Ascending aorta (tissue), 2 donors: ENCODE data around the gene LCOR. TPM values are rescaled to one million over a fixed set of nuclear protein-coding genes. Genes with fewer than 3 reads are reported as not detected.
A peak's percentile ranks its signal among the peaks of the same experiment; 100 is the strongest.

Source experiments
- DNase-seq, 2 donors: peaks; one replicate each; pipeline ENCODE4 v3.0.0-alpha.2; 2019; ENCODE audit warnings: low spot score in 2 of 2
- H3K27ac ChIP-seq, 2 donors: fragments of 200-600 bp; sonication (generic); one replicate each; pipeline ENCODE4 v1.5.1; 2016 to 2017; ENCODE audit warnings: mild to moderate bottlenecking in 1 of 2
- H3K27me3 ChIP-seq: fragments of 200-600 bp; sonication (generic); one replicate; pipeline ENCODE4 v1.5.1; 2017
- H3K36me3 ChIP-seq, 2 donors: fragments of 200-600 bp; sonication (generic); one replicate each; pipeline ENCODE4 v1.5.1; 2016
- H3K4me1 ChIP-seq, 2 donors: fragments of 200-600 bp; sonication (generic); one replicate each; pipeline ENCODE4 v1.5.1; 2016 to 2017; ENCODE audit warnings: mild to moderate bottlenecking in 1 of 2
- H3K4me3 ChIP-seq, 2 donors: fragments of 200-600 bp; sonication (generic); one replicate each; pipeline ENCODE4 v1.5.1; 2016 to 2017; ENCODE audit warnings: mild to moderate bottlenecking in 1 of 2
- H3K9me3 ChIP-seq, 2 donors: fragments of 200-600 bp; sonication (generic); one replicate each; pipeline ENCODE4 v1.5.1; 2016
- intact Hi-C: fragments of 100-400 bp; cut with DNase I; formaldehyde crosslinking; loops from one replicate; pipeline ENCODE4 v1.15.1; 2023
- total RNA-seq: library from RNA; depleted of rRNA; stranded (reverse); fragments of >200 nt; gene quantifications from one replicate; pipeline ENCODE4 v1.1.0, GENCODE V29; 2016
- TF ChIP-seq, protein P1 (sequence below), 3 experiments: fragments of 200-600 bp in 2 of 3; fragments of 450-650 bp in 1 of 3; sonication (generic) in 2 of 3; IDR thresholded peaks; one replicate each; pipeline ENCODE4 v1.5.1; 2016 to 2019; ENCODE audit warnings: antibody characterized with exemption in 3 of 3, mild to moderate bottlenecking in 1 of 3, moderate library complexity in 1 of 3

LCOR gene
- total RNA-seq, 1 donor from 2014 or later, result 7.5 TPM

DNA sequence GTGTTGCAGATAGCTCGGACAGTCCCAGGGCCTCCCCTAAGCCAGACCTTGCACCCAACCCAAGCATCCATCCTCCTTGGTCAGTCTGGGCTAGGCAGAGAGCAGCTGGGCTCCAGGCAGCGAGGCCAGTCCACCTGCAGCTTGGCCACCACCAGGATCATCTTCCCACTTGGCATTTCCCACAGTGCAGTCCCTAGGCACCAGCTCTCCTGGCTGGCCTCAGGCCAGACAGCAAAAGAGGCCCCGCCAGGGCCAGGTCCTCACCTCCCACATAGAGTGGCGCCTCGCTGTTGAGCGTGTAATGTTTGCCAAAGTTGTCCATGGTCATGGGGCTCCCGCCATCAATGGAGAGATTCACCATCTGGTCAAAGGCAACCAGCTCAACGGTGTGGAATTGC is 171.7 kb downstream of the LCOR start:
- Histone ChIP-seq H3K27me3 (no peaks in the 10 kb centered on the region), H3K4me1 (peaks cover 0 to under 1% of the 10 kb centered on the region in 2 donors), H3K9me3 (peaks cover 0 to 10% of the 10 kb centered on the region in 2 donors), H3K4me3 (no peak overlapping the region), H3K36me3 (no peaks in the 10 kb centered on the region), H3K27ac (no peak overlapping the region)
- DNase-seq, result peak in 1 of 2 donors; percentile 41
- intact Hi-C loops, result no loop called here
- TF ChIP-seq, protein P1, sequence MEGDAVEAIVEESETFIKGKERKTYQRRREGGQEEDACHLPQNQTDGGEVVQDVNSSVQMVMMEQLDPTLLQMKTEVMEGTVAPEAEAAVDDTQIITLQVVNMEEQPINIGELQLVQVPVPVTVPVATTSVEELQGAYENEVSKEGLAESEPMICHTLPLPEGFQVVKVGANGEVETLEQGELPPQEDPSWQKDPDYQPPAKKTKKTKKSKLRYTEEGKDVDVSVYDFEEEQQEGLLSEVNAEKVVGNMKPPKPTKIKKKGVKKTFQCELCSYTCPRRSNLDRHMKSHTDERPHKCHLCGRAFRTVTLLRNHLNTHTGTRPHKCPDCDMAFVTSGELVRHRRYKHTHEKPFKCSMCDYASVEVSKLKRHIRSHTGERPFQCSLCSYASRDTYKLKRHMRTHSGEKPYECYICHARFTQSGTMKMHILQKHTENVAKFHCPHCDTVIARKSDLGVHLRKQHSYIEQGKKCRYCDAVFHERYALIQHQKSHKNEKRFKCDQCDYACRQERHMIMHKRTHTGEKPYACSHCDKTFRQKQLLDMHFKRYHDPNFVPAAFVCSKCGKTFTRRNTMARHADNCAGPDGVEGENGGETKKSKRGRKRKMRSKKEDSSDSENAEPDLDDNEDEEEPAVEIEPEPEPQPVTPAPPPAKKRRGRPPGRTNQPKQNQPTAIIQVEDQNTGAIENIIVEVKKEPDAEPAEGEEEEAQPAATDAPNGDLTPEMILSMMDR (IDR thresholded peaks at IDR 0.05), result no peak

DNA sequence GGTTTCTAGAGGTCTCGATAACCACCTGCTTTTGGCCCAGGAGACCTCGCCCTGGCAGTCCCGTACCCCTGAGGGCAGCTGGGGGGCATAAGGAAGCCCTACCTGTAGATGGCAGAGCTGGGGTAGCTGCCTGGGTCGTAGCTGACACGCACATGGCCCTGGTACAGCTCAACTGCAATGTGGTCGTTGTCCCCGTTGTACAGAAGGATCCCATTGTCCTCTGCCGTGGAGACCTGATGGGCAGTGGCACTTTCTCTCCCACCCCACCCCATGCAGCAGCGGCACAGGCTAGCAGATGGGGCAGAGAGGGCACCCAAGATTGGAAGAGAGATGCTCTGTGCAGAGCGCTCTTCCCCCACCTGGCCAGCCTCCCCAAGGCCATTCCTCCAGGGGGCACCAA is 172.5 kb downstream of the LCOR start:
- Histone ChIP-seq H3K27me3 (no peaks in the 10 kb centered on the region), H3K36me3 (no peaks in the 10 kb centered on the region), H3K9me3 (peaks cover 0 to 10% of the 10 kb centered on the region in 2 donors), H3K27ac (no peak overlapping the region), H3K4me3 (no peak overlapping the region), H3K4me1 (no peaks in the 10 kb centered on the region)
- TF ChIP-seq, protein P1 (IDR thresholded peaks at IDR 0.05), result no peak
- DNase-seq, result peak in 1 of 2 donors; percentile 35
- intact Hi-C loops, result no loop called here

DNA sequence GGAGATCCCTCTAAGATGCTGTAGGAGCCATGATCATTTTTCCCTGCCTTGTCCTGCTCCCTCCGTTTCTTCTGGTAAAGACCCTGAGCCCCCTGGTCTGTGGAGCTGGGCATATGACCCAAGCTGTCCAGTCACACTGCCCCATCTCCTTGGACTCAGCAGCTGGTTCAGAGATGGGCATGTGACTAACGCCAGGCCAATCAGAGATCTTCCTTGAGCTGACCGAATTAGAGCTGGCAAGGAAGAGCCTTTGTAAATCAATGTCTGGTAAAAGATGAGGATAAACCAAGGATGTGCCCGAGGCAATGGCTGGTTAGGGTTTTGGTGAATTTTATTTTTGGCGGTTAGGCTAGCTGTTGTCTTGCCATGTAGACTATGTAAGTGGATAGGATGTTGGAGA is 173.3 kb downstream of the LCOR start:
- peaks cover 0 to 10% of the 10 kb centered on the region in 2 donors for H3K9me3 ChIP-seq
- DNase-seq, result no peak
- no peaks in the 10 kb centered on the region for H3K27me3 ChIP-seq
- no peak overlapping the region for H3K27ac ChIP-seq
- no peak overlapping the region for H3K4me3 ChIP-seq
- no peaks in the 10 kb centered on the region for H3K4me1 ChIP-seq
- TF ChIP-seq, protein P1 (IDR thresholded peaks at IDR 0.05), result no peak
- no peaks in the 10 kb centered on the region for H3K36me3 ChIP-seq
- intact Hi-C loops, result no loop called here

DNA sequence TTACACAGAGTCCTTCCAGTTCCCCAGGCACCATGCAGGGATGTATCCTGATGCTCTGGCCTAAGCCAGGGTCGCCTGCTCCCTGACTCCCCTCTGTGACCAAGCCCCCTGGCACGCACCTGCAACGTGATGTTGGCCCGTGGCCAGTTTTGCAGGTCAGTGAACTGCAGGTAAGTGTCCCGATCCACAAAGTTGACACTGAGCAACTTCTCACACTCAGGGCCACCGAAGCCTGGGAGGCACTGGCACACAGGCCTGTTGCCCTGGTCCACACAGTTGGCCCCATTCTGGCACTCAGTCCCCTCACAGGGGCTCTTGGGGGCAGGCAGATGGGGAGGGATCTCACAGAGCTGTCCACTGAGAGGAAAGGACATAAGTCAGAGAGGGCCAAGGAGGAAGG is 174.3 kb downstream of the LCOR start:
- Histone ChIP-seq H3K27ac (no peak overlapping the region), H3K4me1 (no peaks in the 10 kb centered on the region), H3K36me3 (no peaks in the 10 kb centered on the region), H3K4me3 (no peak overlapping the region), H3K9me3 (peaks cover 0 to 10% of the 10 kb centered on the region in 2 donors), H3K27me3 (no peaks in the 10 kb centered on the region)
- DNase-seq, result peak in 1 of 2 donors; percentile 51
- intact Hi-C loops, result no loop called here
- TF ChIP-seq, protein P1 (IDR thresholded peaks at IDR 0.05), result no peak

DNA sequence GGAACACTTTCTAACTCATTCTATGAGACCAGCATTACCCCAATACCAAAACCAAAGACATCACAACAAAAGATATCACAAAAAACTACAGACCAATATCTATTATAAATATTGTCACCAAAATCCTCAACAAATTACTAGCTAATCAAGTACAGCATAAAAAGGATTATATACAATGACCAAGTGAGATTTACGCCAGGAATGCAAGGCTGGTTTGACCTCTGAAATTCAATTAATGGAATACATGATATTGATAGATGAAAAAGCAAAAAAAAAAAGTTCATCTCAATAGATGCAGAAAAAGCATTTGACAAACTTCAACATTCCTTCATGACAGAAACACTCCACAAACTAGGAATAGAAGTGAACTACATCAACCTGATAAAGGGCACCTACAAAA is 175.3 kb downstream of the LCOR start:
- H3K4me1 ChIP-seq, result no peaks in the 10 kb centered on the region
- no peaks in the 10 kb centered on the region for H3K27me3 ChIP-seq
- no peak for DNase-seq
- H3K9me3 ChIP-seq, result peaks cover 0 to 10% of the 10 kb centered on the region in 2 donors
- intact Hi-C loops, result no loop called here
- TF ChIP-seq, protein P1 (IDR thresholded peaks at IDR 0.05), result no peak
- H3K36me3 ChIP-seq, result no peaks in the 10 kb centered on the region
- H3K27ac ChIP-seq, result no peak overlapping the region
- no peak overlapping the region for H3K4me3 ChIP-seq

DNA sequence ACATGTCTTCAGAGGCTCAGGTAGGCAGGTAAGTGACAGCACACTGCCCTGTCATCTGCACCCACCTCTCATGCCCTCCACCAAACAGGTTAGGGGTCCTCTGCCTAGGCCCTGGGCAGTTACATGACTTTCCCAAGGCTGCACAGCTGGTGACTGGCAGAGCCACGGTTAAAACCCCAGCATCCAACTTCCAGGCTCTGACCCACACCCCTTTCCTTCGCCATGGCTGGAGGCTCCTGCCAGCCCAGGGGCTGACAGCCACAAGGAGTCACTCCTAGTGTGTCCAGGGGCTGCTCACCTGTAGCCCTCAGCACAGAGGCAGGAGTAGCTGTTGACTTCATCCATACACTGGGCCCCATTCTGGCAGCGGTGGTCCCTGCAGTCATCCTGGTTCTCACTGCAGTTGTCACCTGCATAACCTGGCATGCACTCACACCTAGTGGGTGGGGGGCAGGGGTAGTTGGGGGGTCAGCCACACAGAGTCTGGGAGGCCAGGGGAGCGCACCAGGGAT is 178.7 kb downstream of the LCOR start:
- TF ChIP-seq, protein P1 (IDR thresholded peaks at IDR 0.05), result no peak
- peaks cover 0 to 10% of the 10 kb centered on the region in 2 donors for H3K9me3 ChIP-seq
- peak in 1 of 2 donors; percentile 37 for DNase-seq
- H3K4me1 ChIP-seq, result no peaks in the 10 kb centered on the region
- no peaks in the 10 kb centered on the region for H3K27me3 ChIP-seq
- no peak overlapping the region for H3K27ac ChIP-seq
- H3K4me3 ChIP-seq, result no peak overlapping the region
- no peaks in the 10 kb centered on the region for H3K36me3 ChIP-seq
- intact Hi-C loops, result no loop called here
